Activated CD8-positive, alpha-beta memory T cell treated with anti-CD3 and anti-CD28 coated beads, Interleukin-2, amount 50 U/mL, for 1 hour (primary cell): ENCODE measurements around the gene PTRH2.

Experiments used
- DNase-seq: peaks from one replicate; pipeline ENCODE4 v3.0.0-alpha.2; 2020; ENCODE audit errors: extremely low read depth

Gene PTRH2

DNA sequence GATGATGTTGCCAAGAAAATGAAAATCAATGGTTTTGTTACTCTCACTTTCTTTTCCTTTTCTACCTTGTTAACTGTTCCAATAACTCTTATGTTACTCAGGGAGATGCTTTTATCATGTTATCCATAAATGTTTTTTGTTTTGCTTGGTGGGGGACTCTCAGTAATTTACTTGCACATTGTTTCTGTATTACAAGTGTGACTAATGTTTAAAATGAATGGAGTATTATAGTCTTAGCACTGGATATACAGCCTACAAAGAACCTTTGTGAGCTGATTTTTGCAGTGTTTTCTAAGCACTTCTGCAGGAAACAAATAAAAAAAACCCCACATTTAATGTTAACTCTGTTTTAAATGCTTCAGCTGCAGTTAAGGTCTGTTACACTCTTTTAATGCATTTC lies 12.3 kb upstream of the PTRH2 start:
- DNase-seq = no peak

DNA sequence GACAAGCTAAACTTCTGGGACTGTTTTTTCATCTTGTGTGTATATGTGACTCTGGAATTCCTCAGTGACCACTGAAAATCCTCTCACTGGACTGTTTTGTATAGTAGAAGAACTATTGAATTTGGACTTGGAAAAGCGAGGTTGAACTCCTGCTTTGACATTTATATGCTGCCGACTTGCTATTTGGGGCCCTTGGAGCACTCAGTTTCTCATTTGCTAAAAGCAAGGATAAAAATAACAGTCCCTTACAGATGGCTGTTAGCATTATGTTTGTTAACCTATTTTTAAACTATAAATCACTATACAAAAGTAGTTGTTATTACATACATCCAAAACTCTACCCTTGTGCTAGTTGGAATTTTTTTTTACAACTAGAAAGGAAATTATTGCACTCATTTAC lies 9.2 kb upstream of the PTRH2 start:
- no peak for DNase-seq

DNA sequence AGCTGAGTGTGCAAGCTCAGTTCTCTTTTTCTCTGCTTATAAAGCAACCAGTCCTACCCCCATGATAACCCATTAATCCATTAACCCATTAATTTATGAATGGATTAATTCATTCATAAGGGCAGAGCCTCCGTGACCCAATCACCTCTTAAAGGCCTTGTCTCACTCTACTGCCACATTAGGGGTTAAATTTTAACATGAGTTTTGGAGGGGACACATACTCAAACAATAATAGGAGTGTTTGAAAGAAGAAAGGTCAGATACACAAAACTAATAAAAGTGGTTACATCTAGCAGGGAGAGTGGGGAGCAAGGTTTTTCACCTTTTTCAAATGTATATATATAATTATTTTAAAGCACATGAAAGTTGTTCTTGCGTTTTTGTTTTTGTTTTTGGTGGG lies 7.0 kb upstream of the PTRH2 start:
- DNase-seq = no peak

DNA sequence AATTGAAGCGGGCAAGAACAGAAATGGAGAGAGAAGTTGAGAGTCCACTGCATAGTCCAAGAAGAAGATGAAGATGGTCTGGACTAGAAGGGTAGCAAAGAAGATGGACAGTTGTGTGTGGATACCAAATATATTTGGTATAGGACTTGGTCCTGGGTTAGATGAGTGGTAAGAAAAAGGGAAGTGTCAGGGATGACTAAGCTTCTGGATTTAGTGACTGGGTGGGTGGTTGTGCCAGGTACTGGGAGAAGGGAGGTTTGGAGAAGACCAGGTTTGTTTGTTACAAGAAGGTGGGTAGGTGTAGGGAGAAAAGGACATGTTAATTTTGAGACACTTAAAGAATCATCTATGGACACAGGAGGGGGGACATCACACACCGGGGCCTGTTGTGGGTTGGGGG lies 5.6 kb upstream of the PTRH2 start:
- DNase-seq = no peak

DNA sequence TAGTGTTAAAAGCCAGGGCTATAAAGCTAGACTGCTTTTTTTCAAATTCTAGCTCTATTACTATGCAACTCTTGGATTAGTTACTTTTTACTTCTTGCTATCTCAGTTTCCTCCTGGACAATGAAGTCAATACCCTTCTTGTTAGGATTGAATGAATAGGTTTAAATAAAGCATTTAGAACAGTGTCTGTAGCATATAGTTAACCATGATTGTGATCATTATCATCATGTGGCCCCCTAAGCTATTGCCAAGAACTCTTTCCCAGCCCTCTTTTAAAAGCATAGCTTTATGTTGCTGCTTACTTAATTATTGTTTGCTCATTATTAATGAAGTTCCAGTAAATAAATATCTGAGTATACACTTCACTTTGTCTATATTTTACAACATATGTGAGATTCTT lies 4.7 kb upstream of the PTRH2 start:
- DNase-seq = no peak

DNA sequence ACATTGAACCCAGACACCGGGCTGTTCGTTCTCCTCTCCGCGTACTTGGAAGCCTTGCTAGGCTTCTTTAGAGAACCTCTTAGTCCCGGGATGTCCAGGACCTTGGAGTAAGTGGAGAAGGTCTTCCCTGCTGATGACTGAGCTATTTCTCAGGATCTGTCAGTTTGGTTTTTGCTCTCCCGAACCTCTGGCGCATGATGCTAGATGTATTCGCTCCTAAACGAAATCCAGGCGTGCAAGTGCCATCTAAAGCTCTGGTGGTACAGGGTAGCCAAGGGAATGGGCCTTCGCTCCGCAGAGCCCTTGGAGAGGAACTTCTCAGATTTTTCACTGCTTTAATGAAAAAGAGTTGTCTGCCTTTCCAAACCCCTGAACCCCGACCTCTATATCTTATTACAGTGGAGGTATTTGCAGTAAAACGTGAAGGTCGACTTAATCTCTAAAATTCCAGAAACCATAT lies 771 bp upstream of the PTRH2 start:
- no peak for DNase-seq

DNA sequence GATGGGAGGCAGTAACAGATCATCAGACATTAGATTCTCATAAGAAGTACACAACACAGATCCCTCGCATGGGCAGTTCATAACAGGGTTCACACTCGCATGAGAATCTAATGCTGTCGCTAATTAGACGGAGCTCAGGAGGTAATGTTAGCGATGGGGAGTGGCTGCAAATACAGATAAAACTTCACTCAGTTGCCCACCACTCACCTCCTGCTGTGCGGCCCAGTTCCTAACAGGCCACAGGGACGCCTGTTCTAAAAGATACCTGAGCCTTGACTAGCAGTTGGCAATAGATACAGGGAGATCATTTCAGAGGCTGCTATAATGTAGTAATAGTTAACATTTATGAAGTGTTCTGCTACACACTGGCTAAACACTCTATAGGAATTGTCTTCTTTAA lies 4.9 kb downstream of the PTRH2 start:
- DNase-seq = no peak

DNA sequence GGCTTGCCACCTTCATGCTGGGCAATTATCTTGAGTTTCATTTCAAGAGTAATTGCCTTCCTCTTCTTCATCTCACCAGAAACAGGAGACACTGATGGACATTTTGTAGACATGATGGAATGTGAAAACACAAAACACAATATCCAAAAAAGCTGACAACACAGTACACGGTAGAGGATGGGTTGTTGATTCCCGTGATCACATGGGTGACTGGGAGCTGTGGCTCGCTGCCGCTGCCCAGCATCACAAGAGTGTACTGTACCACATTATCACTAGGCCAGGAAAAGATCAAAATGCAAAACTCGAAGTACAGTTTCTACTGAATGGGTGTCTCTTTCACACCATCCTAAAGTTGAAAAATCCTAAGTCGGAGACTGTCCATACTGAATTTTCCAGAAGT lies 7.4 kb downstream of the PTRH2 start:
- DNase-seq = no peak

DNA sequence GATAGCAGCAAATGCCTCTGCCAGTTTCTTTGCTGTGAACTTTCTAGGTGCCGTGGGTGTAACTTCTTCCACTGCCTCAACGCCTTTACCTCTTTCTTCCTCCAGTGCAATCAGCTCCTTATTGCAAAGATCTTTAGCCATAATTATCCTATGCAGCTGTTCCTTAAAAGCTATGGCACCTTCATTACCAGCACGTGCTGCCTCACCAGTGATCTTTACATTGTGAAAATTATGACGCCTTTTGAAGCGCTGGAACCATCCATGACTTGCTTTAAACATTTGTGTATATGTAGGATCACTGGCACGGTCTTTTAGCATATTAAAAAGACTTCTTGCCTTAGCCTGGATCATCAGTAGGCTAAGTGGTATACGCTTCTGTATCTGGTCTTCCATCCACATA lies 8.0 kb downstream of the PTRH2 start:
- DNase-seq = no peak

DNA sequence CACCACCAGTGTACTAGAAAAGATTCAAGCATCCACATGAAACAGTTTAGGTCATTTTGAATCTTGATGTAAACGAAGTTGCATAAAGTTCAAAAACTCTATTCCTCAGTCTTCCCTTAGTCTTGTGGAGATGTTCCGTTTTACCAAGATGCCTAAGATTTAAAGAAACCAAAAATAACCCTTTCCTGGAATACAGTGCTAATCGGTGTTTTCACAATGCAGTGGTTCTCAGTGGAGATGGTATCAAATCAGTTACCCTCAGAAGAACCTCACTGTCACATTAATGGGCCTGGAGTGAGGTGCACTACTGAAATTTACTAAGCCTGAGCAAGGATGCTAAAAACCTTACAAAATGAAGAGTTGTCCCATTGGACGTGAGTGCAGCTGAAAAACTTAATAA lies 9.1 kb downstream of the PTRH2 start:
- DNase-seq = no peak

DNA sequence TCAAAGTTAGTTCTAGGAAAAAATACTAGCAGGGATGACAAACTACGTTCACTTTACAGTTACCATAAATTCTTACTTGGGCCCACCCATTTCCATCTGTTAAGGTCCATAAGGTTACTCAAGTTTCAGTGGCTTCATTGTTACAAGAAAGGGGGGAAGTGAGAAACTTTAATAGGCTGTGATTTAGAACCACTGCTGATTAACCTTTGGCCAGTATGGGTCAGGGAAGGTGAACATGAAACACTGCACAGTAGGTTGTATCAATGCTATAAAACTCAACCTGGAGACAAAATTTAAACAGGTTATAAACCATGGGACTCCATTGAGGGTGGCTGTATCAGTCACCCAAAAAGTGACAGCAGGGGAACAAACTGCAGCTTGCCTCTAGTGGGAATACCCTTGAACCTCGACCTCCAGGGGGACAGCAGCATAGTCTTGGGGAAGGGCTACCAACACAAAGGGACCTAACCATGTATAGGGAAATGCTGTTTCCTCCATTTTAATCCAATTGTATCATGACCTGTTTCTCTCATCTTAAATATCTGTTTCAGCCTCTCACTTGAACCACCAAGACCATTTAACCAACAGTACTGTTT lies 10.4 kb downstream of the PTRH2 start:
- DNase-seq = no peak

DNA sequence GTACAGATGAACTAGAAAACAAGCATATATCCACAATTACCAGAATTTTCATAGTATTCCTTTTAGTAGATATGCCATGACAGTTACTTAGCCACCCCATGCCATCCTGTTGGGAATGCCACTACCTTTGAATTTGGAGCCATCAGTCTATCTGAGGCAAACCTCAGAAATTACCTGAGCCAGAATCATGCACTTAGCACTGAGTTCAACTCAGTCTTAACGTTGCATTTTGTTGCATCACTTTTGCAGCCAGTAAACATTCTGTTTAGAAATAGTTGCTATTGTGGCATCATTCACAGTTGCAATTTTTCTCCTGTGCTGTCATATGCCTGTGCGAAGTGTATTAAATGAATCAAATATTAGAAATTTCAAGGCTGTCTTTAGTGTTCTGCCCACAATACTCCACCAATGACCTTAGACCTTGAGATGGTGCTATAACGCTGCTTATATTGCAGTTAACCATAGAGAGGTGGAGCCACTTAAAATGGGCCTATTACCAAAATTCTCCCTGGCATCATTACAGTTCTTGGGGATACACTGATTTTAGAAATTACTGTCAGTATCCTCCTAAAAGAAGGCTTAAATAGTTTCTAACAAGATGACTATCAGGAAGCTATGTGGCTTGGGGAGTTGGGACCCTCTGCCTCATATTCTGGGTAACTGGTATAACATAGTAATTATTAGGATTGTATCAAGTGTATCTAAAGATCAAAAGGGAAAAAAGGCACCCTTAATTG lies 11.1 kb downstream of the PTRH2 start:
- DNase-seq = no peak

DNA sequence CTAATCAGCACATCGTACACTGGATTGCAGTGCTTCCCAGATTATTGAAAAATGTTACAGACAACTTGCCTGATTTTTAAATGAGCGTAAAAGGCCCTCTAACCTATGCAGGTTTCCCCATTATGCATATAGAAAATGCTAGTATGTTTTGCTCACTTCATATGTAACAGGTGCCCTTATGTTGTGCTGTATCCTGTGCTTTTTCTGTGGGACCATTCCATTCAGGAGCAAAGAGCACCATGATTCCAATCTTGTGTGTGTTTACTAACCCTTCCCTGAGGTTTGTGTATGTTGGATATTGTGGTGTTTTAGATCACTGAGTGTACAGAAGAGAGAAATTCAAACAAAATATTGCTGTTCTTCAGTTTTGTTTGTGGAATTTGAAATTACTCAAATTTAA lies 12.9 kb downstream of the PTRH2 start:
- no peak for DNase-seq

DNA sequence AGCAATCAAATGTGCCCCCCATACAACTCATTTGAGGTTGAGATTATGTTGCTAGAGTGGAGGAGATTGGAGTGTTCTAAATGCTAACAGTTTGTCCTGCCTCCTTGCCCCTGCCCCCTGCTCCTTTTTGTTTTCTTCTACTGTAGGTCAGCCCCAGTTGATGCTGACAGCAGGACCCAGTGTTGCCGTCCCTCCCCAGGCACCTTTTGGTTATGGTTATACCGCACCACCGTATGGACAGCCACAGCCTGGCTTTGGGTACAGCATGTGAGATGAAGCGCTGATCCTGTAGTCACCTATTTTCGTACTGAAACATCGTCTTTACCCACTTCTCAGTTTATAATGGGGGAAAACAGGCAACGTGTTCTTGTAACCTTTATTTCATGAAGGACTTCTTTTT lies 13.6 kb downstream of the PTRH2 start:
- no peak for DNase-seq

DNA sequence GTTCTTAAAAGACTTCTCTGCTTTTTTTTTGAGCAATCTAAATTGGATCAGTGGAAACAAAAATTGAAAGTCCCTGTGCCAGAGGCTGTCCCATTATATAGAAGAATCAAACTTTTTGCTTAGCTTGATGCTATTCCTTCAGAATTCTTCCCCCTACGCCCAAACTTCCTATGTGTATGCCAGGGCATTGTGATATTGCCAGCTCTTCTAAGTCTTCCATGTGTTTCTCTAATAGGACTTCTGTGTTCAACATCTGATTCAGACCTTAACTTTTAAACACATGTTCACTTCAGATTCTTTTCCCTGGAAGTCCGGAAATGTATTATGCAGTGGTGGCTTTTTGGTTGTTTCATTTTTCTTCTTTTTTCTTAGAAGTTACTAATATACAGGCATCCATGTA lies 18.7 kb downstream of the PTRH2 start:
- no peak for DNase-seq

DNA sequence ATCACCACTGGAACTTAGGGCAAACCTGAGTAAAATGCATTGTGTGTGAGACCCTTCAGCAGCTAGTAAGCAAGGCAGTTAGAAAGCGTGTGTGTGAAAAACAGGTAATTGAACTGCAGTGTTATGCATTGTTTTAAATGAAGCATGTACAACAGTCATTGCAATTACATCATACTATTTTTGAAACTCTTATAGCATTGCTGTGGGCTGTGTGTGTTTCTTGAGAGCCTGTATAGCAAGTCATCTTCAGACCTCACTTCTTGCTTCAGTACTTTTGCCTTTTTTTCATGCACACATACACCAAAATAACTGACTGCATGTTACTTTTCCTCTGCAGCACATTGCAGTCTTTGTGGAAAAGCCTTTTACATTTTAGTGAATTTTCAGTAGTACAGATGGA lies 19.2 kb downstream of the PTRH2 start:
- no peak for DNase-seq

DNA sequence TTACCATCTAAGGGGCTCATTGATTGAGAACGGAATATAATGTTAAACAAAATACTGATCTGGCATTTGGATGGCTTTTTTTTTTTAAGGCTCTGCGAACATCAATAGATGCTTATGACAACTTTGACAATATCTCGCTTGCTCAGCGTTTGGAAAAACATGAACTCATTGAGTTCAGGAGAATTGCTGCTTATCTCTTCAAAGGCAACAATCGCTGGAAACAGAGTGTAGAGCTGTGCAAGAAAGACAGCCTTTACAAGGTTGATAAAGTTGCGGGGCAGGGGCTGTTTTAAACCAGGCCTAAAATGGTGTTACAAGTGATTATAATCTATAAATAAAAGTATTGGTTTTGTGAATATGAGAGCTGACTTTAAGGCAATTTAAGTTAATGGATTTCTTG lies 22.3 kb downstream of the PTRH2 start:
- DNase-seq = no peak

DNA sequence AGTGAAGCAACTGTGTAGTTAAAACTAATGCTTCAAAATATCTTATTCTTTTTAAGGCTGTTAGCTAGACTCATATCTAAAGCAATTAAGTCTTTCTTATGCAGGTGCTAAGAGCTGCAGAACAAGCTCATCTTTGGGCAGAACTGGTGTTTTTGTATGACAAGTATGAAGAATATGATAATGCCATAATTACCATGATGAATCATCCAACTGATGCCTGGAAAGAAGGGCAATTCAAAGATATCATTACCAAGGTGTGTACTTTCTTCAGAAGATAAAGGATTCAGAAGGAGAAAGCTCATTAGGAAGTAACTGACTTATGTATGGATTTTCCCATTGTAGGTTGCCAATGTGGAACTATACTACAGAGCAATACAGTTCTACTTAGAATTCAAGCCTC lies 23.9 kb downstream of the PTRH2 start:
- no peak for DNase-seq

DNA sequence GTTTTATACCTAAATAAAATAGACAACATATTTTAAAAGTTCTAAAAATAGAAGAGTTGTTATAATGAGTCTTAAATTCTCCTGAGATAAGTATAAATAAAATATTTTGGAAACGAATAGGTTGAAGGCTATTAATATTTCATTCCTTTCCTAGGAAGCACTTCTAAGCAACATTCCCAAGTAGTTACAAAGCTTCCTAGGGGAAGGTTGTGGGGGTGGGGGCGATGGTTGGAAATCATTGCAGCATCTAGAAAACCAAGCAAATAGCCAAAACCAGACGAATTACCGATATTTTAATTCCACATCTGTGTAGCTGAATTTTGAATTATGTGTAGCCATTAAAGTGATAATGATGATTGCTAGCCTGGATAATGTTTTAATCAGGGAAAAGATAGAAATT lies 26.9 kb downstream of the PTRH2 start:
- no peak for DNase-seq

DNA sequence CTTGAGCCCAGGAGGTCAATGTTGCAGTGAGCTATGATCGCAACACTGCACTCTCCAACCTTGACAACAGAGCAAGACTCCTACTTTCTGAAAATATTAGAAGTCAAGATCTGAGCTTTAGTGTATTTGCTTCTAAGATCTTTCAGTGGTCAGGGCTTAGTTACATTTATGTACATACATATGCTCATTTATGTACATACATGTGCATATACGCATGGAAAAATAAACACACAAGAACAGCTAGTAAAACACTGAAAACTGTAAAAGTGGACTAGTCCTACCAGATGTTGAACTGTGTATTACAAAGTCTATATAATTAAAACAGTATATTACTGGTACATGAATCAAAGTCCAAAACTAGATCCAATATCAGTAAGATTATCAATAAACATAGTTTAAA lies 28.3 kb downstream of the PTRH2 start:
- DNase-seq = no peak

DNA sequence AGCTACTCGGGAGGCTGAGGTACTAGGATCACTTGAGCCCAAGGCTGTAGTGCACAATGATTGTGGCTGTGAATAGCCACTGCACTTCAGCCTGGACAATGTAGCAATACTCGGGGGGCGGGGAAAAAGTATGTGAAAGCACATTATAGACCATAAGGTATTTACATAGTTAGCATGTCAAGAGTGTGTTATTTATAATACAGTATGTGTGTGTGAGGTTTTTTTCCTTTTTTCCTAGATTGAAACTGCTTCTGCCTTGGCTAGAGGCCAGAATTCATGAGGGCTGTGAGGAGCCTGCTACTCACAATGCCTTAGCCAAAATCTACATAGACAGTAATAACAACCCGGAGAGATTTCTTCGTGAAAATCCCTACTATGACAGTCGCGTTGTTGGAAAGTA lies 30.5 kb downstream of the PTRH2 start:
- DNase-seq = no peak

DNA sequence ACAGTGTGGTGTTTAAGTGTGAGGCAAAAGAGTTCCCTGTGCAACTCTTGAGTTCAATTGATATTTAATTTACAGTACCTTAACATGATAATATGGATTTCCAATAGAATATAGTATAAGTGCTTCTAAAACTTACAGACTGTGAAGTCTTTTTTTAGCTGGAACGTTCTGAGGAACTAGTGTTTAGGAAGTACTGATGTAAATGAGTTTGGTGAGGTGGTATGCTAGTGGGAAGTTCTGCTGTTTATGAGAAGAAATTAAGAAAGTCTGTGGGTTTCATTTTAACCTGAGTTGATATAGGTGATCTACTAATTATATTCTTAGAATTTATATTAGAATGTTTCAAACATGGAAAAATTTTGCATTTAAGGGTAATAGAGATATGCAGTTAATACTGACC lies 32.0 kb downstream of the PTRH2 start:
- no peak for DNase-seq

DNA sequence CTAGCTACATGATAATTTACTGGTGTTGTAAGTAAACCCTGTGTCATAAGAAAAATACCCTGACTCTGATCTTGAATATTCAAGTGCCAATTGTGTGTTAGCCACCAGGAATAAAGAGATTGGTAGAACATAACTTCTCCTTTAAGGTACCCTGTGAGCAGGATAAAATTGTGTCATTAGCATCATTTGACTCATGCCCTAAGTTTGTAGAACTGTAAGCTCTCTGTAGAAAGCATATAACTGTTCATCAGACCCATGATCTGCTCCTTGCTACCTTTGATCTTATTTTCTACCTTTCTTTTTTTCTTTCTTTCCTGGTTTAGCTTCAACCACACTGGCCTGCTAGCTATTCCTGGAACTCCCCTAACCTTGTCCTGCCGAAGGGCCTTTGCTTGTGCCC lies 35.8 kb downstream of the PTRH2 start:
- no peak for DNase-seq

DNA sequence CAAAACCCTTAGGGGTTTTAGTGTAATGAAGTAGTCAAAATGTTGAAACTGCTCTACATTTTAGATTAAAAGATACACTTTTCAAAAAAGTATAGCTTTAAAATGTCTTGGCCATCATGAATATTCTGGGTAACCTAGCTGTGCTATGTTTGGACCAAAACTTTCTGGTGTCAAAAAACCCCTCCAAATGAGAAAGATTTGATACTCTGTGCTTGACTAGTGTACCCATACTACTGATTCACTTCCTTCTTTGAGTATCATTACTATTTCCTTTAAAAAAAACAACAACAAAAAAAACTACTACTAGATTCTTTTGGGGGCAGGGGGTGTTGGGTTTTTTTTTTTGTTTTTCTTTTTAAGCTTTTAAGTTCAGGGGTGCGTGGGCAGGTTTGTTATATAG lies 37.3 kb downstream of the PTRH2 start:
- DNase-seq = no peak
